Amygdala (tissue), 56 donors: ENCODE measurements around the gene RHOD.

Experiments used
- DNase-seq, 56 donors: peaks; one replicate each; lab custom pipeline; 2025; lab: John Stamatoyannopoulos, UW

The RHOD gene

GRCh38 chr11:67113231-67113721 lies 56.6 kb downstream of the RHOD start:
- DNase-seq, result no peak

- no peak for DNase-seq
Measured at GRCh38 chr11:67114275-67114896, 57.7 kb downstream of the RHOD start.

GRCh38 chr11:67116758-67117105 lies 60.1 kb downstream of the RHOD start:
- DNase-seq, result no peak

GRCh38 chr11:67117176-67117575 lies 60.5 kb downstream of the RHOD start:
- DNase-seq, result no peak

- DNase-seq, result peak in 7 of 56 donors; percentile 12 to 33 (median 17)
Measured at GRCh38 chr11:67117672-67118180, 61.1 kb downstream of the RHOD start.

GRCh38 chr11:67118181-67118766 lies 61.6 kb downstream of the RHOD start:
- peak in 11 of 56 donors; percentile 21 to 55 (median 46) for DNase-seq

- DNase-seq, result peak; percentile 61 to 100 (median 97)
Measured at GRCh38 chr11:67118801-67119584, 62.3 kb downstream of the RHOD start, which contains the start of gene KDM2A. TSS of gene KDM2A (plus strand) at chr11:67119263. CDS start at chr11:67121317, 2,054 bp downstream.

GRCh38 chr11:67119585-67120391 lies 63.1 kb downstream of the RHOD start:
- DNase-seq, result peak in 18 of 56 donors; percentile 8 to 52 (median 36)

GRCh38 chr11:67120456-67120855 lies 63.8 kb downstream of the RHOD start:
- no peak for DNase-seq

- peak in 6 of 56 donors; percentile 4 to 36 (median 8) for DNase-seq
Measured at GRCh38 chr11:67120881-67121710, 64.4 kb downstream of the RHOD start.
